ENCODE data around the gene DR1. TPM values are rescaled to one million over a fixed set of nuclear protein-coding genes. Genes with fewer than 3 reads are reported as not detected.

Gene DR1
- total and polyA plus RNA-seq, 2 of the 13 experiments (the other 11 are each of a cell fraction or from before 2014, with no cell fraction given) = 17.8 to 42.3 TPM

DNA sequence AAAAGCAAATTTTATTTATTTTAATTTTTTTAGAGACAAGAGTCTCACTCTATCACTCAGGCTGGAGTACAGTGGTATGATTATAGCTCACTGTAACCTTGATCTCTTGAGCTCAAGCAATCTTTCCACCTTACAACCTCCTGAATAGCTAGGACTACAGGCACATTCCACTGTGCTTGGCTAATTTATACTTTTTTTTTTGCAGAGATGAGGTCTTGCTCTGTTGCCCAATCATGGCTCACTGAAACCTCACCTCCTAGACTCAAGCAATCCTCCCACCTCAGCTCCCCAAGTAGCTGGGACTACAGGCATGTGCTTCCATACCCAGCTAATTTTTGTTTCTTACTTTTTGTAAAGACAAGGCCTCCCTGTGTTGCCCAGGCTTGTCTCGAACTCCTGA, 49.5 kb downstream of the DR1 start (continued):
- TF ChIP-seq NFE2L1 (CRISPR knock-in tag; IDR thresholded peaks at IDR 0.05; ENCODE audit: borderline replicate concordance) = no peak
- peak; percentile 79 for TF ChIP-seq JUN (CRISPR knock-in tag; IDR thresholded peaks at IDR 0.05)
- TF ChIP-seq SOX6 (IDR thresholded peaks at IDR 0.05) = no peak
- no peak for TF ChIP-seq SOX6 (CRISPR knock-in tag; IDR thresholded peaks at IDR 0.05)
- TF ChIP-seq, protein P1, sequence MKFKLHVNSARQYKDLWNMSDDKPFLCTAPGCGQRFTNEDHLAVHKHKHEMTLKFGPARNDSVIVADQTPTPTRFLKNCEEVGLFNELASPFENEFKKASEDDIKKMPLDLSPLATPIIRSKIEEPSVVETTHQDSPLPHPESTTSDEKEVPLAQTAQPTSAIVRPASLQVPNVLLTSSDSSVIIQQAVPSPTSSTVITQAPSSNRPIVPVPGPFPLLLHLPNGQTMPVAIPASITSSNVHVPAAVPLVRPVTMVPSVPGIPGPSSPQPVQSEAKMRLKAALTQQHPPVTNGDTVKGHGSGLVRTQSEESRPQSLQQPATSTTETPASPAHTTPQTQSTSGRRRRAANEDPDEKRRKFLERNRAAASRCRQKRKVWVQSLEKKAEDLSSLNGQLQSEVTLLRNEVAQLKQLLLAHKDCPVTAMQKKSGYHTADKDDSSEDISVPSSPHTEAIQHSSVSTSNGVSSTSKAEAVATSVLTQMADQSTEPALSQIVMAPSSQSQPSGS (CRISPR knock-in tag; IDR thresholded peaks at IDR 0.05) = peak; percentile 53; the same call in 1 of the 2 replicates
- TF ChIP-seq, protein P2, sequence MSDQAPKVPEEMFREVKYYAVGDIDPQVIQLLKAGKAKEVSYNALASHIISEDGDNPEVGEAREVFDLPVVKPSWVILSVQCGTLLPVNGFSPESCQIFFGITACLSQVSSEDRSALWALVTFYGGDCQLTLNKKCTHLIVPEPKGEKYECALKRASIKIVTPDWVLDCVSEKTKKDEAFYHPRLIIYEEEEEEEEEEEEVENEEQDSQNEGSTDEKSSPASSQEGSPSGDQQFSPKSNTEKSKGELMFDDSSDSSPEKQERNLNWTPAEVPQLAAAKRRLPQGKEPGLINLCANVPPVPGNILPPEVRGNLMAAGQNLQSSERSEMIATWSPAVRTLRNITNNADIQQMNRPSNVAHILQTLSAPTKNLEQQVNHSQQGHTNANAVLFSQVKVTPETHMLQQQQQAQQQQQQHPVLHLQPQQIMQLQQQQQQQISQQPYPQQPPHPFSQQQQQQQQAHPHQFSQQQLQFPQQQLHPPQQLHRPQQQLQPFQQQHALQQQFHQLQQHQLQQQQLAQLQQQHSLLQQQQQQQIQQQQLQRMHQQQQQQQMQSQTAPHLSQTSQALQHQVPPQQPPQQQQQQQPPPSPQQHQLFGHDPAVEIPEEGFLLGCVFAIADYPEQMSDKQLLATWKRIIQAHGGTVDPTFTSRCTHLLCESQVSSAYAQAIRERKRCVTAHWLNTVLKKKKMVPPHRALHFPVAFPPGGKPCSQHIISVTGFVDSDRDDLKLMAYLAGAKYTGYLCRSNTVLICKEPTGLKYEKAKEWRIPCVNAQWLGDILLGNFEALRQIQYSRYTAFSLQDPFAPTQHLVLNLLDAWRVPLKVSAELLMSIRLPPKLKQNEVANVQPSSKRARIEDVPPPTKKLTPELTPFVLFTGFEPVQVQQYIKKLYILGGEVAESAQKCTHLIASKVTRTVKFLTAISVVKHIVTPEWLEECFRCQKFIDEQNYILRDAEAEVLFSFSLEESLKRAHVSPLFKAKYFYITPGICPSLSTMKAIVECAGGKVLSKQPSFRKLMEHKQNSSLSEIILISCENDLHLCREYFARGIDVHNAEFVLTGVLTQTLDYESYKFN (CRISPR knock-in tag; conservative IDR thresholded peaks at IDR 0.05) = peak; percentile 56
- TF ChIP-seq ERF (CRISPR knock-in tag; IDR thresholded peaks at IDR 0.05) = no peak
- no peak for TF ChIP-seq ZSCAN21 (CRISPR knock-in tag; IDR thresholded peaks at IDR 0.05; ENCODE audit: borderline replicate concordance)
- TF ChIP-seq ZNF776 (CRISPR knock-in tag; IDR thresholded peaks at IDR 0.05) = no peak

DNA sequence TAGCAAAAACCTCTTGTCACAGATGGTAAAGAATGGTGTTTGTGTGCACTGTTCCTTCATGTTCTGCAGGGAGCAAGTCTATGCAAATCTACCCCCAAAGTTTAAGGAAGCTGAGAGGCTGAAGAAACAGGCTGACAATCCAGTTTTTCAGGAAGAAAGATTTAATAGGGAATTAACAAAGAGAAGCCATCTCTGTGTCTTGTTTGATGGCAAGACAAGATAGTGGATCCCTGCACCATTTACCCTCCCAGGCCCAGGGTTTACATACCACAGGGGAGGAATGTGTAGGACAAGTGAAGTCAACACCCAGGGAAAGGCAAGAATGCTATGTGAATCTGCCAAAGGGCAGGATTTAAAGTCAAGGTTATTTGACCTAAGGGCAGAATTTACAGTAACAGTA, 54.1 kb downstream of the DR1 start:
- Histone ChIP-seq H3K4me3 (replicated peaks in 1 of 3; ENCODE audit: insufficient read depth in 1 of 3, low read depth in 2 of 3, low read length in 3 of 3) (no peak overlapping the region), H3K27ac (ENCODE audit: extremely low read length, insufficient read depth, low read length) (no peak overlapping the region), H3K4me2 (ENCODE audit: low read depth, low read length) (no peak overlapping the region), H3K4me1 (ENCODE audit: insufficient read depth, low read length) (peaks cover 28% of the 10 kb centered on the region), H3K36me3 (replicated peaks in 1 of 2; ENCODE audit: control insufficient read depth in 1 of 2, insufficient read depth in 2 of 2, low read length in 2 of 2) (no peaks in the 10 kb centered on the region), H3K27me3 (ENCODE audit: control insufficient read depth in 1 of 2, insufficient read depth in 2 of 2, low read length in 2 of 2) (no peaks in the 10 kb centered on the region; a peak in 1 of 5 replicates), H3K9ac (ENCODE audit: insufficient read depth, low read depth, low read length) (no peak overlapping the region), H2AFZ (ENCODE audit: low read length) (no peak overlapping the region), H3K79me2 (ENCODE audit: insufficient read depth, low read length) (no peaks in the 10 kb centered on the region), H4K20me1 (ENCODE audit: insufficient read depth, low read length) (no peaks in the 10 kb centered on the region), H3K9me3 (ENCODE audit: low read length) (no peaks in the 10 kb centered on the region)
- CTCF ChIA-PET (ENCODE audit: low intra/inter-chr PET ratio, low total read pairs) = no interaction called here
- no peak for FAIRE-seq
- intact Hi-C loops (cut with micrococcal nuclease; ENCODE audit: unreplicated experiment) = no loop called here
- ATAC-seq = peak; percentile 72
- POLR2A ChIA-PET = no interaction called here
- peak; percentile 27 for DNase-seq (ENCODE audit: low spot score)
- in situ Hi-C loops (cut with HindIII; ENCODE audit: extremely low pct_ligation_motif_present, low pct_unique_long_range_greater_than_20kb) = no loop called here
- no TSS peak for BruUV-seq (replicated peaks)
- no peak for TF ChIP-seq FOSL2 (CRISPR knock-in tag; IDR thresholded peaks at IDR 0.05)
- no peak for TF ChIP-seq ZNF644 (CRISPR knock-in tag; IDR thresholded peaks at IDR 0.05; ENCODE audit: low read depth)
- no peak for TF ChIP-seq GATAD1 (CRISPR knock-in tag; IDR thresholded peaks at IDR 0.05)
- TF ChIP-seq NFE2 (CRISPR knock-in tag; IDR thresholded peaks at IDR 0.05) = no peak
- TF ChIP-seq ZNF816 (CRISPR knock-in tag; IDR thresholded peaks at IDR 0.05; ENCODE audit: borderline replicate concordance) = no peak
- TF ChIP-seq, protein P3, sequence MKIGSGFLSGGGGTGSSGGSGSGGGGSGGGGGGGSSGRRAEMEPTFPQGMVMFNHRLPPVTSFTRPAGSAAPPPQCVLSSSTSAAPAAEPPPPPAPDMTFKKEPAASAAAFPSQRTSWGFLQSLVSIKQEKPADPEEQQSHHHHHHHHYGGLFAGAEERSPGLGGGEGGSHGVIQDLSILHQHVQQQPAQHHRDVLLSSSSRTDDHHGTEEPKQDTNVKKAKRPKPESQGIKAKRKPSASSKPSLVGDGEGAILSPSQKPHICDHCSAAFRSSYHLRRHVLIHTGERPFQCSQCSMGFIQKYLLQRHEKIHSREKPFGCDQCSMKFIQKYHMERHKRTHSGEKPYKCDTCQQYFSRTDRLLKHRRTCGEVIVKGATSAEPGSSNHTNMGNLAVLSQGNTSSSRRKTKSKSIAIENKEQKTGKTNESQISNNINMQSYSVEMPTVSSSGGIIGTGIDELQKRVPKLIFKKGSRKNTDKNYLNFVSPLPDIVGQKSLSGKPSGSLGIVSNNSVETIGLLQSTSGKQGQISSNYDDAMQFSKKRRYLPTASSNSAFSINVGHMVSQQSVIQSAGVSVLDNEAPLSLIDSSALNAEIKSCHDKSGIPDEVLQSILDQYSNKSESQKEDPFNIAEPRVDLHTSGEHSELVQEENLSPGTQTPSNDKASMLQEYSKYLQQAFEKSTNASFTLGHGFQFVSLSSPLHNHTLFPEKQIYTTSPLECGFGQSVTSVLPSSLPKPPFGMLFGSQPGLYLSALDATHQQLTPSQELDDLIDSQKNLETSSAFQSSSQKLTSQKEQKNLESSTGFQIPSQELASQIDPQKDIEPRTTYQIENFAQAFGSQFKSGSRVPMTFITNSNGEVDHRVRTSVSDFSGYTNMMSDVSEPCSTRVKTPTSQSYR (CRISPR knock-in tag; IDR thresholded peaks at IDR 0.05; ENCODE audit: borderline replicate concordance) = no peak
- TF ChIP-seq RBM39 (IDR thresholded peaks at IDR 0.05; ENCODE audit: low read depth, low read length, poor library complexity, severe bottlenecking) = no peak
- TF ChIP-seq TEAD3 (CRISPR knock-in tag; optimal IDR thresholded peaks at IDR 0.05; ENCODE audit: borderline replicate concordance) = peak; percentile 84
- no peak for TF ChIP-seq MED8 (CRISPR knock-in tag; IDR thresholded peaks at IDR 0.05; ENCODE audit: insufficient replicate concordance)

Data from HepG2 (cell line).